Measurements from ENCODE around the gene PPP1R3A. TPM values are rescaled to one million over a fixed set of nuclear protein-coding genes. Genes with fewer than 3 reads are reported as not detected.

PPP1R3A gene
- total and polyA plus RNA-seq, 10 of the 15 experiments (the other 5 are each of a cell fraction or from before 2014, with no cell fraction given) = not detected

DNA sequence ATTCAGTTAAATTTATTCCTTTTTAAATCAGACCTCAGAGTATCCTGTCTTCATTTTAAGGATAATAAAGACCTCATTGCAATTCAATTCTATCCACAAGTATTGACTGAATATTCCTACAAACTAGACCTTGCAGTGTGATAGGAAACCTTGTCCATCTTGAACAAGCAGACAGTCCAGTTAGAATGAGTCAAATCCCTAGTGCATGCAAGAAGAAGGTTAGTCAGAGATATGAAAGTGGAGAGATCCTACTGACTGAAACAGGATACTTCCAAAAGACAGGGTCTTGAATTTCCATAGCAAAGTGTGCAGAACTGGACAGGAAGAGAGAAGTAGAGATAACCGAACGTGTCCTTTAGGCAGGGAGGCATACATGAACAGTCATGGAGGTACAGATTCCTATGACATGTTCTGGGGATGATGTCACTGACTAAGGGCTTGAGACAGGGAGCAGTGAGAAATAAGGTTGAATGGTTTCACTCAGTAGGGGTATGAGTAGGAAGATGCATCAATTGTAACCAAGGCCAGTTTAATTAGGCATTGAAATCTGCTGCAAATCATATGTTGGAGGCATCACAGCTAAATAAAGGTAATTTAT lies 45.2 kb downstream of the PPP1R3A start:
- 0% methylated on average over 2 of the region's 2 CpGs for WGBS (ENCODE audit: insufficient coverage, insufficient replicate concordance, low lambda C conversion rate, missing lambda C conversion rate)
- in situ Hi-C loops (cut with MboI) = no loop called here
- CTCF ChIA-PET = no interaction called here
- H3K79me2 ChIP-seq (ENCODE audit: control insufficient read depth, insufficient read depth, low read length) = no peaks in the 10 kb centered on the region
- no peaks in the 10 kb centered on the region for H3K9me3 ChIP-seq (replicated peaks; ENCODE audit: control insufficient read depth, insufficient read depth, low read length)
- no peaks in the 10 kb centered on the region for H3K4me1 ChIP-seq (ENCODE audit: control insufficient read depth, insufficient read depth, low read length)
- POLR2A ChIA-PET = no interaction called here
- H3K27me3 ChIP-seq (replicated peaks in 1 of 2; ENCODE audit: control insufficient read depth in 2 of 2, insufficient read depth in 2 of 2, low read length in 1 of 2) = no peaks in the 10 kb centered on the region
- FAIRE-seq (no peak), DNase-seq (ENCODE audit: low read depth, low spot score) (no peak), ATAC-seq (no peak)
- intact Hi-C loops (cut with micrococcal nuclease; ENCODE audit: unreplicated experiment) = no loop called here
- no peaks in the 10 kb centered on the region for H3K36me3 ChIP-seq (ENCODE audit: control insufficient read depth in 2 of 2, insufficient read depth in 2 of 2, low read length in 1 of 2)
- RAD21 ChIA-PET (ENCODE audit: unreplicated experiment) = no interaction called here
- no peak overlapping the region for H3K4me3 ChIP-seq
- H3K4me2 ChIP-seq (ENCODE audit: control insufficient read depth, insufficient read depth) = no peak overlapping the region
- H4K20me1 ChIP-seq (ENCODE audit: control insufficient read depth, insufficient read depth) = no peaks in the 10 kb centered on the region
- no peak overlapping the region for H3K9ac ChIP-seq (ENCODE audit: control insufficient read depth, insufficient read depth, low read length)
- SMC1A ChIA-PET (ENCODE audit: uncharacterized antibody, unreplicated experiment) = no interaction called here
- no peak overlapping the region for H3K27ac ChIP-seq (ENCODE audit: control insufficient read depth, insufficient read depth)
- BruUV-seq (replicated peaks) = no TSS peak
- no peak overlapping the region for H2AFZ ChIP-seq (ENCODE audit: control insufficient read depth, low read depth, low read length)
- TF ChIP-seq, protein P1, sequence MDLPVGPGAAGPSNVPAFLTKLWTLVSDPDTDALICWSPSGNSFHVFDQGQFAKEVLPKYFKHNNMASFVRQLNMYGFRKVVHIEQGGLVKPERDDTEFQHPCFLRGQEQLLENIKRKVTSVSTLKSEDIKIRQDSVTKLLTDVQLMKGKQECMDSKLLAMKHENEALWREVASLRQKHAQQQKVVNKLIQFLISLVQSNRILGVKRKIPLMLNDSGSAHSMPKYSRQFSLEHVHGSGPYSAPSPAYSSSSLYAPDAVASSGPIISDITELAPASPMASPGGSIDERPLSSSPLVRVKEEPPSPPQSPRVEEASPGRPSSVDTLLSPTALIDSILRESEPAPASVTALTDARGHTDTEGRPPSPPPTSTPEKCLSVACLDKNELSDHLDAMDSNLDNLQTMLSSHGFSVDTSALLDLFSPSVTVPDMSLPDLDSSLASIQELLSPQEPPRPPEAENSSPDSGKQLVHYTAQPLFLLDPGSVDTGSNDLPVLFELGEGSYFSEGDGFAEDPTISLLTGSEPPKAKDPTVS (IDR thresholded peaks at IDR 0.05; ENCODE audit: low read depth, low read length) = no peak
- TF ChIP-seq CBX3 (IDR thresholded peaks at IDR 0.05; ENCODE audit: borderline replicate concordance, low read depth) (no peak), IKZF2 (IDR thresholded peaks at IDR 0.05) (no peak), ZNF217 (IDR thresholded peaks at IDR 0.05) (no peak), EP300 (IDR thresholded peaks at IDR 0.05; ENCODE audit: borderline replicate concordance in 1 of 2, control insufficient read depth in 1 of 2, low read depth in 2 of 2, low read length in 2 of 2) (no peak), RCOR1 (conservative IDR thresholded peaks at IDR 0.05; ENCODE audit: low read depth, low read length) (no peak), EGR1 (IDR thresholded peaks at IDR 0.05; ENCODE audit: borderline replicate concordance in 1 of 2, low read depth in 2 of 2, low read length in 2 of 2) (no peak), ATF7 (IDR thresholded peaks at IDR 0.05; ENCODE audit: low read depth) (no peak), JUNB (IDR thresholded peaks at IDR 0.05) (no peak), FOXK2 (IDR thresholded peaks at IDR 0.05) (no peak), BMI1 (IDR thresholded peaks at IDR 0.05; ENCODE audit: borderline replicate concordance) (no peak), ZNF622 (IDR thresholded peaks at IDR 0.05) (no peak)
- TF ChIP-seq, protein P2, sequence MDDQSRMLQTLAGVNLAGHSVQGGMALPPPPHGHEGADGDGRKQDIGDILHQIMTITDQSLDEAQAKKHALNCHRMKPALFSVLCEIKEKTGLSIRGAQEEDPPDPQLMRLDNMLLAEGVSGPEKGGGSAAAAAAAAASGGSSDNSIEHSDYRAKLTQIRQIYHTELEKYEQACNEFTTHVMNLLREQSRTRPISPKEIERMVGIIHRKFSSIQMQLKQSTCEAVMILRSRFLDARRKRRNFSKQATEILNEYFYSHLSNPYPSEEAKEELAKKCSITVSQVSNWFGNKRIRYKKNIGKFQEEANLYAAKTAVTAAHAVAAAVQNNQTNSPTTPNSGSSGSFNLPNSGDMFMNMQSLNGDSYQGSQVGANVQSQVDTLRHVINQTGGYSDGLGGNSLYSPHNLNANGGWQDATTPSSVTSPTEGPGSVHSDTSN (IDR thresholded peaks at IDR 0.05; ENCODE audit: insufficient replicate concordance, low read depth, low read length) = no peak
- TF ChIP-seq, protein P3, sequence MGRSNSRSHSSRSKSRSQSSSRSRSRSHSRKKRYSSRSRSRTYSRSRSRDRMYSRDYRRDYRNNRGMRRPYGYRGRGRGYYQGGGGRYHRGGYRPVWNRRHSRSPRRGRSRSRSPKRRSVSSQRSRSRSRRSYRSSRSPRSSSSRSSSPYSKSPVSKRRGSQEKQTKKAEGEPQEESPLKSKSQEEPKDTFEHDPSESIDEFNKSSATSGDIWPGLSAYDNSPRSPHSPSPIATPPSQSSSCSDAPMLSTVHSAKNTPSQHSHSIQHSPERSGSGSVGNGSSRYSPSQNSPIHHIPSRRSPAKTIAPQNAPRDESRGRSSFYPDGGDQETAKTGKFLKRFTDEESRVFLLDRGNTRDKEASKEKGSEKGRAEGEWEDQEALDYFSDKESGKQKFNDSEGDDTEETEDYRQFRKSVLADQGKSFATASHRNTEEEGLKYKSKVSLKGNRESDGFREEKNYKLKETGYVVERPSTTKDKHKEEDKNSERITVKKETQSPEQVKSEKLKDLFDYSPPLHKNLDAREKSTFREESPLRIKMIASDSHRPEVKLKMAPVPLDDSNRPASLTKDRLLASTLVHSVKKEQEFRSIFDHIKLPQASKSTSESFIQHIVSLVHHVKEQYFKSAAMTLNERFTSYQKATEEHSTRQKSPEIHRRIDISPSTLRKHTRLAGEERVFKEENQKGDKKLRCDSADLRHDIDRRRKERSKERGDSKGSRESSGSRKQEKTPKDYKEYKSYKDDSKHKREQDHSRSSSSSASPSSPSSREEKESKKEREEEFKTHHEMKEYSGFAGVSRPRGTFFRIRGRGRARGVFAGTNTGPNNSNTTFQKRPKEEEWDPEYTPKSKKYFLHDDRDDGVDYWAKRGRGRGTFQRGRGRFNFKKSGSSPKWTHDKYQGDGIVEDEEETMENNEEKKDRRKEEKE (IDR thresholded peaks at IDR 0.05) = no peak
- TF ChIP-seq, protein P4, sequence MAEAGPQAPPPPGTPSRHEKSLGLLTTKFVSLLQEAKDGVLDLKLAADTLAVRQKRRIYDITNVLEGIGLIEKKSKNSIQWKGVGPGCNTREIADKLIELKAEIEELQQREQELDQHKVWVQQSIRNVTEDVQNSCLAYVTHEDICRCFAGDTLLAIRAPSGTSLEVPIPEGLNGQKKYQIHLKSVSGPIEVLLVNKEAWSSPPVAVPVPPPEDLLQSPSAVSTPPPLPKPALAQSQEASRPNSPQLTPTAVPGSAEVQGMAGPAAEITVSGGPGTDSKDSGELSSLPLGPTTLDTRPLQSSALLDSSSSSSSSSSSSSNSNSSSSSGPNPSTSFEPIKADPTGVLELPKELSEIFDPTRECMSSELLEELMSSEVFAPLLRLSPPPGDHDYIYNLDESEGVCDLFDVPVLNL (IDR thresholded peaks at IDR 0.05; ENCODE audit: low read depth, low read length) = no peak
- TF ChIP-seq, protein P5, sequence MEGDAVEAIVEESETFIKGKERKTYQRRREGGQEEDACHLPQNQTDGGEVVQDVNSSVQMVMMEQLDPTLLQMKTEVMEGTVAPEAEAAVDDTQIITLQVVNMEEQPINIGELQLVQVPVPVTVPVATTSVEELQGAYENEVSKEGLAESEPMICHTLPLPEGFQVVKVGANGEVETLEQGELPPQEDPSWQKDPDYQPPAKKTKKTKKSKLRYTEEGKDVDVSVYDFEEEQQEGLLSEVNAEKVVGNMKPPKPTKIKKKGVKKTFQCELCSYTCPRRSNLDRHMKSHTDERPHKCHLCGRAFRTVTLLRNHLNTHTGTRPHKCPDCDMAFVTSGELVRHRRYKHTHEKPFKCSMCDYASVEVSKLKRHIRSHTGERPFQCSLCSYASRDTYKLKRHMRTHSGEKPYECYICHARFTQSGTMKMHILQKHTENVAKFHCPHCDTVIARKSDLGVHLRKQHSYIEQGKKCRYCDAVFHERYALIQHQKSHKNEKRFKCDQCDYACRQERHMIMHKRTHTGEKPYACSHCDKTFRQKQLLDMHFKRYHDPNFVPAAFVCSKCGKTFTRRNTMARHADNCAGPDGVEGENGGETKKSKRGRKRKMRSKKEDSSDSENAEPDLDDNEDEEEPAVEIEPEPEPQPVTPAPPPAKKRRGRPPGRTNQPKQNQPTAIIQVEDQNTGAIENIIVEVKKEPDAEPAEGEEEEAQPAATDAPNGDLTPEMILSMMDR (IDR thresholded peaks at IDR 0.05 in 2 of 3, conservative IDR thresholded peaks at IDR 0.05 in 1 of 3; ENCODE audit: control insufficient read depth in 2 of 3, extremely low read depth in 1 of 3, insufficient read depth in 1 of 3, low read depth in 3 of 3, low read length in 3 of 3) = no peak
